22Rv1 (cell line): ENCODE data around the gene IRF4.

Source experiments
- H3K27ac ChIP-seq: fragments of 450-650 bp; 2 replicates; pipeline ENCODE4 v1.5.1; 2017
- CTCF ChIP-seq: fragments of 450-650 bp; IDR thresholded peaks from 2 replicates; pipeline ENCODE4 v1.5.1; 2017; ENCODE audit warnings: mild to moderate bottlenecking
- ZFX ChIP-seq: fragments of 450-650 bp; IDR thresholded peaks from 2 replicates; pipeline ENCODE4 v1.6.1; 2017; ENCODE audit warnings: antibody characterized with exemption, borderline replicate concordance

The IRF4 gene

GRCh38 chr6:391559-392440 is at the start of gene IRF4:
IRF4 (plus strand) TSS chr6:391752; CDS start chr6:393153, 1,401 bp downstream.
- no peak for TF ChIP-seq CTCF
- TF ChIP-seq ZFX = no peak
- H3K27ac ChIP-seq = no peak within 1 kb of the TSS

- no peak for TF ChIP-seq ZFX
- TF ChIP-seq CTCF = no peak
- no peak overlapping the region for H3K27ac ChIP-seq
These were observed 49.4 kb upstream of the IRF4 start for GRCh38 chr6:341914-342831.

GRCh38 chr6:342832-343179 is 48.7 kb upstream of the IRF4 start:
- H3K27ac ChIP-seq = no peak overlapping the region
- TF ChIP-seq ZFX (no peak), CTCF (no peak)

GRCh38 chr6:343226-343935 is 48.2 kb upstream of the IRF4 start:
- no peak overlapping the region for H3K27ac ChIP-seq
- TF ChIP-seq CTCF = no peak
- no peak for TF ChIP-seq ZFX

- TF ChIP-seq ZFX (no peak), CTCF (no peak)
- H3K27ac ChIP-seq = no peak overlapping the region
These were observed 47.4 kb upstream of the IRF4 start for GRCh38 chr6:343960-344815.

- no peak overlapping the region for H3K27ac ChIP-seq
- TF ChIP-seq ZFX = no peak
- TF ChIP-seq CTCF = no peak
These were observed 46.7 kb upstream of the IRF4 start for GRCh38 chr6:344816-345340.
